Keratinocyte (primary cell): ENCODE results near the gene ACSL6. TPM values are rescaled to one million over a fixed set of nuclear protein-coding genes. Genes with fewer than 3 reads are reported as not detected.

Source experiments
- DNase-seq: peaks from one replicate; pipeline ENCODE4 v3.0.0-alpha.2; 2011; ENCODE audit warnings: low read depth, missing footprints, low spot score
- FAIRE-seq: peaks from 2 replicates; lab custom pipeline; 2011; peaks lifted over from hg19 to GRCh38; lab: Jason Lieb, UNC
- H2AFZ ChIP-seq: 2 replicates; pipeline ENCODE4 v1.6.0; 2012; ENCODE audit warnings: low read length, control low read depth, inconsistent platforms; ENCODE audit not compliant: control insufficient read depth
- H3K27ac ChIP-seq: 2 replicates; pipeline ENCODE4 v1.5.1; 2011; ENCODE audit warnings: low read length; ENCODE audit not compliant: control insufficient read depth, insufficient read depth
- H3K27me3 ChIP-seq: 3 replicates; pipeline ENCODE4 v1.6.0; 2011; ENCODE audit warnings: low read length; ENCODE audit not compliant: control insufficient read depth, insufficient read depth; ENCODE audit errors: extremely low read depth
- H3K36me3 ChIP-seq, 2 experiments: 2 replicates in 1 of 2; 3 replicates in 1 of 2; pipeline ENCODE4 v1.5.1; 2011; ENCODE audit warnings: low read length in 2 of 2, mild to moderate bottlenecking in 1 of 2; ENCODE audit not compliant: control insufficient read depth in 2 of 2, insufficient read depth in 2 of 2; ENCODE audit errors: extremely low read depth in 1 of 2
- H3K4me1 ChIP-seq: 3 replicates; pipeline ENCODE4 v1.5.1; 2011; ENCODE audit warnings: low read length; ENCODE audit not compliant: control insufficient read depth, insufficient read depth; ENCODE audit errors: extremely low read depth
- H3K4me2 ChIP-seq: 3 replicates; pipeline ENCODE4 v1.6.0; 2011; ENCODE audit warnings: low read depth, low read length; ENCODE audit not compliant: control insufficient read depth, insufficient read depth; ENCODE audit errors: extremely low read depth
- H3K4me3 ChIP-seq, 3 experiments: fragments of 200-600 bp in 1 of 3; sonication (generic) in 1 of 3; 2 replicates in 2 of 3; 3 replicates in 1 of 3; pipeline ENCODE4 v1.5.1; 2011 to 2016; ENCODE audit warnings: low read length in 3 of 3, mild to moderate bottlenecking in 3 of 3, control low read depth in 2 of 3, inconsistent platforms in 1 of 3, low read depth in 1 of 3, mixed read lengths in 1 of 3, mixed run types in 1 of 3, moderate library complexity in 1 of 3; ENCODE audit not compliant: control insufficient read depth in 2 of 3, insufficient read depth in 2 of 3; ENCODE audit errors: extremely low read depth in 1 of 3
- H3K79me2 ChIP-seq: 2 replicates; pipeline ENCODE4 v1.6.0; 2012; ENCODE audit warnings: low read length; ENCODE audit not compliant: control insufficient read depth, insufficient read depth
- H3K9ac ChIP-seq: 3 replicates; pipeline ENCODE4 v1.6.0; 2011; ENCODE audit warnings: low read length; ENCODE audit not compliant: control insufficient read depth, insufficient read depth; ENCODE audit errors: extremely low read depth
- H3K9me1 ChIP-seq: 3 replicates; pipeline ENCODE4 v1.6.0; 2011; ENCODE audit warnings: low read length; ENCODE audit not compliant: control insufficient read depth, insufficient read depth; ENCODE audit errors: extremely low read depth
- H3K9me3 ChIP-seq: 2 replicates; pipeline ENCODE4 v1.5.1; 2012; ENCODE audit warnings: low read depth, low read length; ENCODE audit not compliant: control insufficient read depth
- H4K20me1 ChIP-seq: 3 replicates; pipeline ENCODE4 v1.6.0; 2011; ENCODE audit warnings: low read length; ENCODE audit not compliant: control insufficient read depth, insufficient read depth; ENCODE audit errors: extremely low read depth
- EZH2 ChIP-seq: IDR thresholded peaks from one replicate; pipeline ENCODE4 v1.6.1; 2012; ENCODE audit warnings: inconsistent platforms, mild to moderate bottlenecking, low read length, moderate library complexity
- dilution Hi-C: fragments of 300-500 bp; cut with MboI; formaldehyde crosslinking; loops from one replicate; pipeline ENCODE4 v1.7.0; 2020; ENCODE audit warnings: low sequenced_read_pairs; ENCODE audit not compliant: extremely low pct_ligation_motif_present
- polyA plus RNA-seq, 5 experiments: library from polyadenylated mRNA; depleted of rRNA in 3 of 5; stranded (reverse) in 3 of 5; stranded (forward) in 1 of 5; unstranded in 1 of 5; fragments of >200 nt; gene quantifications; 1 replicate in 1 of 5; 2 replicates in 3 of 5; 3 replicates in 1 of 5; pipeline versions ENCODE4 v1.2.1 to v1.2.3, GENCODE V29; 2011 to 2012; ENCODE audit warnings: missing spikeins in 2 of 5, low read depth in 1 of 5, low replicate concordance in 1 of 5
- TF ChIP-seq, protein P1 (sequence below), 3 experiments: IDR thresholded peaks in 1 of 3; conservative IDR thresholded peaks in 1 of 3; optimal IDR thresholded peaks in 1 of 3; 2 replicates in 2 of 3; 3 replicates in 1 of 3; pipeline versions ENCODE3 to v1.5.1; 2011; ENCODE audit warnings: low read length in 3 of 3, mild to moderate bottlenecking in 3 of 3, moderate library complexity in 2 of 3, control low read depth in 1 of 3, inconsistent platforms in 1 of 3; ENCODE audit not compliant: insufficient read depth in 2 of 3; ENCODE audit errors: extremely low read depth in 1 of 3

Gene ACSL6
- polyA plus RNA-seq, 1 donor (not counting 4 experiments of a cell fraction or from before 2014, with no cell fraction given): 0.18 TPM

GRCh38 chr5:131926168-131926567 is 85.3 kb downstream of the ACSL6 start:
- Histone ChIP-seq H4K20me1 (no peaks in the 10 kb centered on the region), H3K36me3 (no peaks in the 10 kb centered on the region), H3K9ac (no peak overlapping the region), H3K9me1 (no peaks in the 10 kb centered on the region), H2AFZ (no peak overlapping the region), H3K4me2 (no peak overlapping the region), H3K4me1 (no peaks in the 10 kb centered on the region), H3K79me2 (no peaks in the 10 kb centered on the region), H3K9me3 (peaks cover 1% of the 10 kb centered on the region), H3K27me3 (no peaks in the 10 kb centered on the region), H3K4me3 (no peak overlapping the region), H3K27ac (no peak overlapping the region)
- TF ChIP-seq, protein P1, sequence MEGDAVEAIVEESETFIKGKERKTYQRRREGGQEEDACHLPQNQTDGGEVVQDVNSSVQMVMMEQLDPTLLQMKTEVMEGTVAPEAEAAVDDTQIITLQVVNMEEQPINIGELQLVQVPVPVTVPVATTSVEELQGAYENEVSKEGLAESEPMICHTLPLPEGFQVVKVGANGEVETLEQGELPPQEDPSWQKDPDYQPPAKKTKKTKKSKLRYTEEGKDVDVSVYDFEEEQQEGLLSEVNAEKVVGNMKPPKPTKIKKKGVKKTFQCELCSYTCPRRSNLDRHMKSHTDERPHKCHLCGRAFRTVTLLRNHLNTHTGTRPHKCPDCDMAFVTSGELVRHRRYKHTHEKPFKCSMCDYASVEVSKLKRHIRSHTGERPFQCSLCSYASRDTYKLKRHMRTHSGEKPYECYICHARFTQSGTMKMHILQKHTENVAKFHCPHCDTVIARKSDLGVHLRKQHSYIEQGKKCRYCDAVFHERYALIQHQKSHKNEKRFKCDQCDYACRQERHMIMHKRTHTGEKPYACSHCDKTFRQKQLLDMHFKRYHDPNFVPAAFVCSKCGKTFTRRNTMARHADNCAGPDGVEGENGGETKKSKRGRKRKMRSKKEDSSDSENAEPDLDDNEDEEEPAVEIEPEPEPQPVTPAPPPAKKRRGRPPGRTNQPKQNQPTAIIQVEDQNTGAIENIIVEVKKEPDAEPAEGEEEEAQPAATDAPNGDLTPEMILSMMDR (optimal IDR thresholded peaks at IDR 0.05 in 1 of 3, IDR thresholded peaks at IDR 0.05 in 1 of 3, conservative IDR thresholded peaks at IDR 0.05 in 1 of 3; ENCODE audit: extremely low read depth in 1 of 3, insufficient read depth in 2 of 3, low read length in 3 of 3): no peak
- TF ChIP-seq EZH2: no peak
- DNase-seq: no peak
- dilution Hi-C loops: no loop called here
- no peak for FAIRE-seq

GRCh38 chr5:131916481-131916880 is 95.0 kb downstream of the ACSL6 start:
- H3K27me3 ChIP-seq: peaks cover 5% of the 10 kb centered on the region
- no peaks in the 10 kb centered on the region for H3K4me1 ChIP-seq
- H3K9ac ChIP-seq: no peak overlapping the region
- no peak overlapping the region for H3K4me3 ChIP-seq
- no peak for FAIRE-seq
- H3K9me1 ChIP-seq: no peaks in the 10 kb centered on the region
- no peak for DNase-seq
- H3K9me3 ChIP-seq: no peaks in the 10 kb centered on the region
- no peaks in the 10 kb centered on the region for H3K36me3 ChIP-seq
- no peak overlapping the region for H3K27ac ChIP-seq
- no peaks in the 10 kb centered on the region for H3K79me2 ChIP-seq
- H4K20me1 ChIP-seq: no peaks in the 10 kb centered on the region
- H3K4me2 ChIP-seq: no peak overlapping the region
- no peak for TF ChIP-seq EZH2
- TF ChIP-seq, protein P1 (optimal IDR thresholded peaks at IDR 0.05 in 1 of 3, IDR thresholded peaks at IDR 0.05 in 1 of 3, conservative IDR thresholded peaks at IDR 0.05 in 1 of 3; ENCODE audit: extremely low read depth in 1 of 3, insufficient read depth in 2 of 3, low read length in 3 of 3): no peak
- dilution Hi-C loops: no loop called here
- H2AFZ ChIP-seq: no peak overlapping the region
